ENCODE measurements around the gene LATS1.
"Not testable (repeated sequence)": the region's sequence is repeated elsewhere in the genome, so short reads cannot be mapped to it uniquely, and the experiment has no call there.

LATS1 gene

DNA sequence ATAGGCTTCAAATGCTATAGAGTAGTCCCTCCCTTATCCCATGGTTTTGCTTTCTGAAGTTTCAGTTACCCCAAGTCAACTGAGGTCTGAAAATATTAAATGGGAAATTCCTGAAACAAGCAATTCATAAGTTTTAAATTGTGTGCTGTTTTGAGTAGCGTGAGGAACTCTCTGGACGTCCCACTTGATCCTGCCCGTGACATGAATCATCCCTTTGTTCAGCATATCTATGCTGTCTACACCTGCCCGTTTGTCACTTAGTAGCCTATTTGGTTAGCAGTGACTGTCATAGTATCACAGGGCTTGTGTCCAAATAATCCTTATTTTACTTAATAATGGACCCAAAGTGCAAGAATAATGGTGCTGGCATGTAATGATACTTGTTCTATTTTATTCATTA lies 36.6 kb upstream of the LATS1 start:
- no peak for DNase-seq (ENCODE audit: low read depth)
- TF ChIP-seq, protein P1, sequence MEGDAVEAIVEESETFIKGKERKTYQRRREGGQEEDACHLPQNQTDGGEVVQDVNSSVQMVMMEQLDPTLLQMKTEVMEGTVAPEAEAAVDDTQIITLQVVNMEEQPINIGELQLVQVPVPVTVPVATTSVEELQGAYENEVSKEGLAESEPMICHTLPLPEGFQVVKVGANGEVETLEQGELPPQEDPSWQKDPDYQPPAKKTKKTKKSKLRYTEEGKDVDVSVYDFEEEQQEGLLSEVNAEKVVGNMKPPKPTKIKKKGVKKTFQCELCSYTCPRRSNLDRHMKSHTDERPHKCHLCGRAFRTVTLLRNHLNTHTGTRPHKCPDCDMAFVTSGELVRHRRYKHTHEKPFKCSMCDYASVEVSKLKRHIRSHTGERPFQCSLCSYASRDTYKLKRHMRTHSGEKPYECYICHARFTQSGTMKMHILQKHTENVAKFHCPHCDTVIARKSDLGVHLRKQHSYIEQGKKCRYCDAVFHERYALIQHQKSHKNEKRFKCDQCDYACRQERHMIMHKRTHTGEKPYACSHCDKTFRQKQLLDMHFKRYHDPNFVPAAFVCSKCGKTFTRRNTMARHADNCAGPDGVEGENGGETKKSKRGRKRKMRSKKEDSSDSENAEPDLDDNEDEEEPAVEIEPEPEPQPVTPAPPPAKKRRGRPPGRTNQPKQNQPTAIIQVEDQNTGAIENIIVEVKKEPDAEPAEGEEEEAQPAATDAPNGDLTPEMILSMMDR (conservative IDR thresholded peaks at IDR 0.05; ENCODE audit: low read depth, low read length): no peak
- H3K4me3 ChIP-seq (ENCODE audit: low read depth, low read length): no peak overlapping the region

DNA sequence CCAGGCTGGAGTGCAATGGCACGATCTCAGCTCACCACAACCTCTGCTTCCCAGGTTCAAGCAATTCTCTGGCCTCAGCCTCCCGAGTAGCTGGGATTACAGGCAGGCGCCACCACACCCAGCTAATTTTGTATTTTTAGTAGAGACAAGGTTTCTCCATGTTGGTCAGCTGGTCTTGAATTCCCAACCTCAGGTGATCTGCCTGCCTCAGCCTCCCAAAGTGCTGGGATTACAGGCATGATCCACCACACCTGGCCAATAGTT lies 35.4 kb upstream of the LATS1 start:
- not testable (repeated sequence) for H3K4me3 ChIP-seq (ENCODE audit: low read depth, low read length); DNase-seq (ENCODE audit: low read depth)

DNA sequence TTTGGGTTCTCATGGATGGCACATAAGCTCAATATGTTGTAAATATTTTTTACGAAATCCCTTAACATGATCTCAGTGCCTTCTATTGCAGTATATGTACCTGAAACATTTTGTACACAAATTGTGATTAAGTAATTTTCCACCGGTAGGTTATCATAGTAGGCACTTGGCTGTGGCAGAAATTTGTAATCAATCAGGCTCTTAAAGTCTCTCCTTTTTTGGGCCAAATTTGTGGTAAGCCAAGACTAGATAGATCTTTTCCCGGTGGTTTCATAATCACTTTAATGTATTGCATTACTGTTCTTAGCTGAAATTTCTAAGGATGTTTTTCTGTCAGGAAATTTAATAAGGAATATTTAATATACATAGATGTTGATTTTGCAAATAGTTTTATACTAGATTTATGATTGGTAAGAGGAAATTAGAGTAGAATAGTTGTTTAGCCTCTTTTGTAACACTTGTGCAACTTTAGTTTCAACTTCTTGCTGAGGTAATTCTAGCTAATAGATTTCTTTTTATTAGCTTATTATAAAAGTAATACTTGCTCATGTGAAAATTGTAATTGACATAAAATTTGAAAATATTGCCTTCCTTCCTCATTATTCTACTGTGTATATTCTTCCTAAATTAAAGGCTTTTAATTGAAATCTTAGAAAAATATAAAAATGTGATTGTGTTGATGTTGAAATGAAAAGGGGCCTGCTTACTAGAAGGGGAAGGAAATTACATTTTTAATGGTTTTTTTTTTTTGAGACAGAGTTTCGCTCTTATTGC lies 34.9 kb upstream of the LATS1 start:
- TF ChIP-seq, protein P1 (conservative IDR thresholded peaks at IDR 0.05; ENCODE audit: low read depth, low read length): no peak
- DNase-seq (ENCODE audit: low read depth): no peak
- no peak overlapping the region for H3K4me3 ChIP-seq (ENCODE audit: low read depth, low read length)

DNA sequence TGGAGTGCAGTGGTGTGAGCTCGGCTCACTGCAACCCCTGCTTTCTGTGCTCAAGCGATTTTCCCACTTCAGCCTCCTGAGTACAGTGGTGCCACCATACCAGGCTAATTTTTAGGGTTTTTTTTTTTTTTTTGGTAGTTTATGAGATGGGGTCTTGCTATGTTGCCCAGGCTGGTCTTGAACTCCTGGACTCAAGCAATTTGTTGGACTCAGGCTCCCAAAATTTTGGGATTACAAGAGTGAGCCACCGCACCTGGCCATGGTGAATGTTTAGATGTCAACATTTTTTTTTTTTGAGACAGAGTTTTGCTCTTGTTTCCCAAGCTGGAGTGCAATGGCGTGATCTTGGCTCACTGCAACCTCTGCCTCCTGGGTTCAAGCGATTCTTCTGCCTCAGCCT lies 34.0 kb upstream of the LATS1 start:
- not testable (repeated sequence) for H3K4me3 ChIP-seq (ENCODE audit: low read depth, low read length); DNase-seq (ENCODE audit: low read depth)

DNA sequence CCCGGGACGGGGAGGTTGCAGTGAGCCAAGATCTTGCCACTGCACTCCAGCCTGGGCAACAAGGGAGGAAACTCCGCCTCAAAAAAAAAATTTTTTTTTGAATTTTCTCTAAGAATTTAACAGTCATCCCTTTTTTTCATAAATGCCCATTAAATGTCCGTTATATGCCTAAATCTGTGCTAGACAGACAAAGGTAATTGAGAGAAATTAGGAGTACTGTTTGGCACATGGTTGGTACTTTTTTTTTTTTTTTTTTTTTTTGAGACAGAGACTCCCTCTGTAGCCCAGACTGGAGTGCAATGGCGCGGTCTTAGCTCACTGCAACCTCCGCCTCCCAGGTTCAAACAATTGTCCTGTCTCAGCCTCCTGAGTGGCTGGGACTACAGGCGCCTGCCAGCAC lies 33.3 kb upstream of the LATS1 start:
- DNase-seq (ENCODE audit: low read depth): no peak
- no peak overlapping the region for H3K4me3 ChIP-seq (ENCODE audit: low read depth, low read length)
- TF ChIP-seq, protein P1 (conservative IDR thresholded peaks at IDR 0.05; ENCODE audit: low read depth, low read length): no peak

DNA sequence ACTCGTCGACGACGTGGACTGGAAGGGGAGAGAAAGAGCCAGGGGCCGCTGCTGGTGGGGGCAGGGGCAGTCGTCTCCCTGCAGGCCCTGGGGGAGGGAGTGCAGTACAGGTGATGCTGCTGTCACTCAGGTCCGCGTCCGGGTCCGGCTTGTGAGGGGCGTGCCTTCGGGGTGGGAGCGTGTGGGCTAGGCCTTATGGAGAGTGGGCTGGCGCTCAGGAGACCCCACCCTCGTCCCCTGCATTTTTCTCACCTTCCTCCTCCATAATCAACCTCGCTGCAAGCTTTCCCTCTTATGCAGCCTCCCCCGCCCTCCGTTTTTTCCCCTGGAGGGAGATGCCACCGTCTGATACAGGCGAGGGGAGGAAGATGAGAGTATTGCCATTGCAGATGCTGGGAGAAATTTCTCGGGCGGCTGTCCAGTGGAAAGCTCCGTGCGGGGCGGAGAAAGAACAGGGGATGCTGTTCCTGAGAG lies 32.3 kb upstream of the LATS1 start:
- TF ChIP-seq, protein P1 (conservative IDR thresholded peaks at IDR 0.05; ENCODE audit: low read depth, low read length): no peak
- peak; percentile 60 for DNase-seq (ENCODE audit: low read depth)
- peak overlapping the region; percentile 76 for H3K4me3 ChIP-seq (ENCODE audit: low read depth, low read length)

DNA sequence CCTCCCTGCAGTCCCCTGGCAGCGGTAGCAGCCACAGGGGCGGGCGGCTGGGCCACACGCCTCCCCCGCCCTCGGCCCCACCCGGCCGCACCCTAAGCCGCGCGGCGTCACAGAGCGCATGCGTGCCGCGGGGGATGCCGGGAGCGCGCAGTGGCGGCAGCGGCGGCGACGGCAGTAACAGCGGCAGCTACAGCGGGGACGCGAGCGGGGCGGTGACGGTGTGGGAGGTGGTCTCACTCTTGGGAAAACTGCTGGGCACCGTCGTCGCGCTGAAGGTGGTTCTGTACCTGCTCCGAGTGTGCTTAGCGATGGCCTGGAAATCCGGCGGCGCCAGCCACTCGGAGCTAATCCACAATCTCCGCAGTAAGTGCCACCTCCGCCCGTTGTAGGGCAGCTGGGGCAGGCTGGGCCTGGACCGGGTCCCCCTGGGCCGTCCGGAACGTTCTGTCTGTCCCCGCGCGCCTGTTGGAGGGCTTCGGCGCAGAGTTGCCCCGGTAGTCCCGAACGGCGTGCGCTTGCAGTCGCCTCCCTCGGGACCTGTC lies 31.8 kb upstream of the LATS1 start, which contains the start of gene PCMT1:
TSS of gene PCMT1 (plus strand) at position 148 of the 542 bp plus-strand sequence. CDS start at position 309, 161 bp downstream.
- peak; percentile 85 for DNase-seq (ENCODE audit: low read depth)
- peak within 1 kb of the TSS; percentile 76 for H3K4me3 ChIP-seq (ENCODE audit: low read depth, low read length)
- TF ChIP-seq, protein P1 (conservative IDR thresholded peaks at IDR 0.05; ENCODE audit: low read depth, low read length): no peak

DNA sequence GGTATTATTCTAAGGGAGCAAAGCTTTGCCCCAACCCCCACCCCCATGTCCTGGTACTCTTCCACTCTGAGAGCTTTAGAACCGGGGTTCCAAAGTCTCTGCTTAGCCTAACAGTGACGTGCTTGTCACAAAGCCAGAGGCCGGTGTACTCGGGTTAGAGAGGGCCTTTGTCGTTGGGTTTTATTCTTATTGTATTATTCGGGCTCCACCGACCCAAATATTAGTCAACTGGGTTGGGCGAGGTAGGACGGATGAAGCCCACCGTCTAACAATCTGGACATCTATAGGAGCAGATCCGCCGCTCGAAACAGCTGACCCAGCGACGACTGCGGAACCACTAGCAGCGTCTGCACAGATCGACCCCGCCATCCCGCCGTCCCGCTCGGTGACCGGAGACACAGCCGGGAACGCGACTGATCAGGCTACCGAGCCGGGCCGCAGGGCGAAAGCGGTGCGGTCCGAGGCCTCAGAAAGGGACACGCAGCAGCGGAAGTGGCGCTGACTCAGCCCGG lies 31.2 kb upstream of the LATS1 start:
- DNase-seq (ENCODE audit: low read depth): not testable (repeated sequence)
- H3K4me3 ChIP-seq (ENCODE audit: low read depth, low read length): peak overlapping the region; percentile 76

Measured in choroid plexus epithelial cell (primary cell).